HG02678 (cell line): Measurements from ENCODE around the gene ENO3.
A peak's percentile ranks its signal among the peaks of the same experiment; 100 is the strongest.
"Not testable (repeated sequence)": the region's sequence is repeated elsewhere in the genome, so short reads cannot be mapped to it uniquely, and the experiment has no call there.

Source experiments
- ATAC-seq: cut with Tn5 transposase; IDR thresholded peaks from one replicate; pipeline ENCODE4 v1.9.1; 2021; ENCODE audit warnings: mild to moderate bottlenecking, moderate library complexity; ENCODE audit not compliant: unreplicated experiment

ENO3 gene

GRCh38 chr17:4950746-4951204, at the start of gene ENO3:
ENO3 (plus strand) TSS chr17:4951119; CDS start chr17:4951830, 711 bp downstream.
- no peak for ATAC-seq

GRCh38 chr17:4901648-4902344, 49.1 kb upstream of the ENO3 start:
- no peak for ATAC-seq

- ATAC-seq: no peak
These were observed 48.4 kb upstream of the ENO3 start for GRCh38 chr17:4902540-4902939.

- ATAC-seq: no peak
These were observed 47.7 kb upstream of the ENO3 start, which contains the start of gene CHRNE for GRCh38 chr17:4903051-4903818. CHRNE (minus strand) TSS chr17:4903098; CDS start chr17:4903063, 35 bp downstream.

GRCh38 chr17:4906642-4907041, 44.3 kb upstream of the ENO3 start:
- ATAC-seq: not testable (repeated sequence)

- no peak for ATAC-seq
These were observed 42.6 kb upstream of the ENO3 start for GRCh38 chr17:4908301-4908700.

GRCh38 chr17:4908711-4909496, 42.0 kb upstream of the ENO3 start:
- peak; percentile 58 for ATAC-seq

- ATAC-seq: no peak
These were observed 36.9 kb upstream of the ENO3 start for GRCh38 chr17:4913994-4914393.

- not testable (repeated sequence) for ATAC-seq
These were observed 36.4 kb upstream of the ENO3 start for GRCh38 chr17:4914551-4914950.

GRCh38 chr17:4919511-4920047, 31.3 kb upstream of the ENO3 start:
- ATAC-seq: no peak

- no peak for ATAC-seq
These were observed 30.4 kb upstream of the ENO3 start for GRCh38 chr17:4920351-4921048.

GRCh38 chr17:4921320-4921719, 29.6 kb upstream of the ENO3 start:
- ATAC-seq: no peak

- ATAC-seq: not testable (repeated sequence)
These were observed 24.2 kb upstream of the ENO3 start for GRCh38 chr17:4926577-4927335.

GRCh38 chr17:4928881-4929280, 22.0 kb upstream of the ENO3 start:
- ATAC-seq: no peak

GRCh38 chr17:4931963-4932362, 19.0 kb upstream of the ENO3 start, which contains the start of gene GP1BA:
GP1BA (plus strand) TSS chr17:4932277; CDS start chr17:4932605, 328 bp downstream.
- ATAC-seq: no peak

- no peak for ATAC-seq
These were observed 18.2 kb upstream of the ENO3 start for GRCh38 chr17:4932756-4933155.

- ATAC-seq: no peak
These were observed 17.3 kb upstream of the ENO3 start for GRCh38 chr17:4933646-4934045.

- ATAC-seq: peak; percentile 44
These were observed 16.5 kb upstream of the ENO3 start for GRCh38 chr17:4934173-4934979.

GRCh38 chr17:4935650-4936049, 15.3 kb upstream of the ENO3 start:
- ATAC-seq: no peak
